Endothelial cell of umbilical vein (primary cell): ENCODE measurements around the gene GPR150. TPM values are rescaled to one million over a fixed set of nuclear protein-coding genes. Genes with fewer than 3 reads are reported as not detected.

Experiments
- BruUV-seq: library from RNA; stranded (reverse); fragments of 400-500 nt; replicated peaks from 2 replicates; lab custom pipeline; 2021; lab: Mats Ljungman, UMichigan
- CTCF ChIA-PET: fragments of 300-600, 350-600 bp; sonication (Branson Sonifier 250); formaldehyde crosslinking; loops from one replicate; lab custom pipeline; 2021; ENCODE audit warnings: antibody characterized with exemption, inconsistent platforms; lab: Charles Lee
- POLR2A ChIA-PET: fragments of 300-600, 350-600 bp; sonication (Branson Sonifier 250); formaldehyde crosslinking; loops from one replicate; lab custom pipeline; 2021; ENCODE audit warnings: antibody characterized with exemption, inconsistent platforms; lab: Charles Lee
- DNase-seq: peaks from one replicate; pipeline ENCODE4 v3.0.0-alpha.2; 2011; ENCODE audit warnings: low read depth, low spot score
- FAIRE-seq: peaks from 2 replicates; lab custom pipeline; 2011; peaks lifted over from hg19 to GRCh38; lab: Jason Lieb, UNC
- H2AFZ ChIP-seq: 2 replicates; pipeline ENCODE4 v1.6.0; 2012; ENCODE audit warnings: low read depth, low read length, control low read depth, inconsistent platforms
- H3K27ac ChIP-seq: 2 replicates; pipeline ENCODE4 v1.5.1; 2011; ENCODE audit warnings: low read depth, mild to moderate bottlenecking, control low read depth, low read length, moderate library complexity; ENCODE audit not compliant: insufficient read depth
- H3K27me3 ChIP-seq, 2 experiments: 2 replicates each; pipeline versions ENCODE4 v1.6.0 to v1.6.1; 2011; ENCODE audit warnings: low read length in 2 of 2, mixed read lengths in 1 of 2; ENCODE audit not compliant: control insufficient read depth in 2 of 2, insufficient read depth in 2 of 2
- H3K36me3 ChIP-seq, 2 experiments: 2 replicates in 1 of 2; 3 replicates in 1 of 2; pipeline ENCODE4 v1.5.1; 2011; ENCODE audit warnings: low read length in 2 of 2, mild to moderate bottlenecking in 1 of 2, moderate library complexity in 1 of 2; ENCODE audit not compliant: control insufficient read depth in 2 of 2, insufficient read depth in 2 of 2; ENCODE audit errors: extremely low read depth in 1 of 2
- H3K4me1 ChIP-seq: 3 replicates; pipeline ENCODE4 v1.5.1; 2011; ENCODE audit warnings: mild to moderate bottlenecking, low read length; ENCODE audit not compliant: control insufficient read depth, insufficient read depth; ENCODE audit errors: extremely low read depth
- H3K4me2 ChIP-seq: 2 replicates; pipeline ENCODE4 v1.6.1; 2011; ENCODE audit warnings: low read length, control low read depth, mixed read lengths; ENCODE audit not compliant: insufficient read depth
- H3K4me3 ChIP-seq, 3 experiments: fragments of 200-600 bp in 1 of 3; sonication (generic), shearing (Covaris generic) in 1 of 3; replicated peaks in 1 of 3; 2 replicates each; pipeline ENCODE4 v1.5.1; 2011 to 2016; ENCODE audit warnings: control low read depth in 3 of 3, low read length in 3 of 3, mild to moderate bottlenecking in 2 of 3, inconsistent platforms in 1 of 3, low read depth in 1 of 3, moderate library complexity in 1 of 3; ENCODE audit not compliant: insufficient read depth in 1 of 3
- H3K79me2 ChIP-seq: 2 replicates; pipeline ENCODE4 v1.6.0; 2012; ENCODE audit warnings: low read length, inconsistent platforms; ENCODE audit not compliant: control insufficient read depth, insufficient read depth
- H3K9ac ChIP-seq: replicated peaks from 2 replicates; pipeline ENCODE3; 2011; ENCODE audit warnings: low read length, control low read depth; ENCODE audit not compliant: insufficient read depth; ENCODE audit errors: extremely low read depth
- H3K9me1 ChIP-seq: replicated peaks from 3 replicates; pipeline ENCODE4 v1.6.0; 2011; ENCODE audit warnings: mild to moderate bottlenecking, low read length; ENCODE audit not compliant: control insufficient read depth, insufficient read depth; ENCODE audit errors: extremely low read depth
- H3K9me3 ChIP-seq: replicated peaks from 2 replicates; pipeline ENCODE4 v1.5.1; 2012; ENCODE audit warnings: low read length, inconsistent platforms; ENCODE audit not compliant: control insufficient read depth, insufficient read depth
- H4K20me1 ChIP-seq: replicated peaks from 2 replicates; pipeline ENCODE3; 2011; ENCODE audit warnings: mild to moderate bottlenecking, low read length; ENCODE audit not compliant: control insufficient read depth, insufficient read depth; ENCODE audit errors: extremely low read depth
- CTCF ChIP-seq, 2 donors: IDR thresholded peaks; 1 replicate in 1 of 2; 2 replicates in 1 of 2; pipeline ENCODE4 v1.5.1; 2011; ENCODE audit warnings: low read length in 2 of 2, mild to moderate bottlenecking in 2 of 2, moderate library complexity in 2 of 2, control low read depth in 1 of 2, inconsistent platforms in 1 of 2, low read depth in 1 of 2; ENCODE audit not compliant: insufficient read depth in 1 of 2; ENCODE audit errors: extremely low read depth in 1 of 2
- EZH2 ChIP-seq: IDR thresholded peaks from 2 replicates; pipeline ENCODE4 v1.6.1; 2012; ENCODE audit warnings: borderline replicate concordance, low read depth, mild to moderate bottlenecking, moderate library complexity, low read length, inconsistent platforms; ENCODE audit not compliant: severe bottlenecking
- FOS ChIP-seq: IDR thresholded peaks from 2 replicates; pipeline ENCODE4 v1.6.1; 2011; ENCODE audit warnings: mild to moderate bottlenecking, low read length, moderate library complexity, borderline replicate concordance; ENCODE audit not compliant: insufficient read depth
- GATA2 ChIP-seq: IDR thresholded peaks from 2 replicates; pipeline ENCODE4 v1.7.0; 2011; ENCODE audit warnings: low read depth, mild to moderate bottlenecking, moderate library complexity, mixed read lengths, low read length; ENCODE audit not compliant: insufficient read length, insufficient read depth
- JUN ChIP-seq: IDR thresholded peaks from 2 replicates; pipeline ENCODE4 v1.6.1; 2011; ENCODE audit warnings: borderline replicate concordance, low read depth; ENCODE audit not compliant: insufficient read length, insufficient read depth
- MAX ChIP-seq: IDR thresholded peaks from 2 replicates; pipeline ENCODE4 v1.6.1; 2011; ENCODE audit not compliant: insufficient read depth, insufficient read length
- MYC ChIP-seq: IDR thresholded peaks from one replicate; pipeline ENCODE4 v1.6.1; 2011; ENCODE audit warnings: mild to moderate bottlenecking, low read depth, low read length
- POLR2A ChIP-seq: IDR thresholded peaks from 2 replicates; pipeline ENCODE4 v1.6.1; 2012; ENCODE audit warnings: low read depth, mild to moderate bottlenecking, control low read depth, low read length
- POLR2AphosphoS5 ChIP-seq: IDR thresholded peaks from 2 replicates; pipeline ENCODE4 v1.6.1; 2012; ENCODE audit warnings: low read depth, mild to moderate bottlenecking, control low read depth, low read length, moderate library complexity; ENCODE audit not compliant: insufficient read depth
- dilution Hi-C: fragments of 300-500 bp; cut with MboI; formaldehyde crosslinking; loops from one replicate; pipeline ENCODE4 v1.15.0; 2019; ENCODE audit warnings: low sequenced_read_pairs; ENCODE audit not compliant: extremely low pct_ligation_motif_present
- intact Hi-C: fragments of 100-400 bp; cut with micrococcal nuclease; formaldehyde crosslinking; loops from one replicate; pipeline ENCODE4 v1.10.0; 2022
- polyA plus RNA-seq, 4 experiments: library from polyadenylated mRNA; depleted of rRNA in 3 of 4; stranded (reverse) in 3 of 4; unstranded in 1 of 4; fragments of >200 nt; gene quantifications; 2 replicates each; pipeline versions ENCODE4 v1.2.1 to v1.2.3, GENCODE V29; 2011 to 2012; ENCODE audit warnings: missing spikeins in 1 of 4
- total RNA-seq: library from RNA; stranded (reverse); gene quantifications from 2 replicates; pipeline ENCODE4 v1.2.3, GENCODE V29; 2021

GPR150 gene
- total and polyA plus RNA-seq, 2 donors (not counting 3 experiments of a cell fraction or from before 2014, with no cell fraction given): 0.28 to 0.31 TPM

- intact Hi-C loops (no loop called here), dilution Hi-C loops (no loop called here)
- Histone ChIP-seq H3K9me3 (no peaks in the 10 kb centered on the region), H3K27ac (no peak overlapping the region), H2AFZ (no peak overlapping the region), H3K27me3 (no peaks in the 10 kb centered on the region), H3K9ac (no peak overlapping the region), H3K4me2 (no peak overlapping the region), H3K4me3 (no peak overlapping the region), H3K9me1 (peaks cover 2% of the 10 kb centered on the region), H3K79me2 (no peaks in the 10 kb centered on the region), H3K36me3 (no peaks in the 10 kb centered on the region), H4K20me1 (no peaks in the 10 kb centered on the region), H3K4me1 (no peaks in the 10 kb centered on the region)
- POLR2A ChIA-PET: no interaction called here
- no TSS peak for BruUV-seq
- DNase-seq: no peak
- no peak for TF ChIP-seq JUN
- no peak for FAIRE-seq
- CTCF ChIA-PET: interaction anchor here (0.9 to 1.8 kb wide), 4 partner anchors 9 to 126 kb away, joined by 3 to 10 read pairs (median 5); partner anchors contain the start of gene RFESD
These were observed 35.7 kb downstream of the GPR150 start for GRCh38 chr5:95655575-95655974.

GRCh38 chr5:95660060-95660459, 40.2 kb downstream of the GPR150 start:
- DNase-seq (no peak), FAIRE-seq (no peak)
- H3K9me3 ChIP-seq: no peaks in the 10 kb centered on the region
- no peaks in the 10 kb centered on the region for H4K20me1 ChIP-seq
- no peaks in the 10 kb centered on the region for H3K27me3 ChIP-seq
- H3K9me1 ChIP-seq: peaks cover 2% of the 10 kb centered on the region
- no peak for TF ChIP-seq FOS
- no peak for TF ChIP-seq EZH2
- TF ChIP-seq MAX: no peak
- TF ChIP-seq GATA2: no peak
- no peak for TF ChIP-seq POLR2A
- TF ChIP-seq CTCF (IDR thresholded peaks at IDR 0.05; ENCODE audit: extremely low read depth in 1 of 2, insufficient read depth in 1 of 2, low read depth in 1 of 2, low read length in 2 of 2): no peak
- no peak for TF ChIP-seq JUN
- no peak for TF ChIP-seq POLR2AphosphoS5
- no peak for TF ChIP-seq MYC
- no TSS peak for BruUV-seq
- POLR2A ChIA-PET: no interaction called here
- H3K36me3 ChIP-seq: no peaks in the 10 kb centered on the region
- intact Hi-C loops (no loop called here), dilution Hi-C loops (no loop called here)
- H3K4me3 ChIP-seq: no peak overlapping the region
- H3K4me1 ChIP-seq: no peaks in the 10 kb centered on the region
- no peak overlapping the region for H3K27ac ChIP-seq
- no peaks in the 10 kb centered on the region for H3K79me2 ChIP-seq
- no peak overlapping the region for H3K9ac ChIP-seq
- H2AFZ ChIP-seq: no peak overlapping the region
- CTCF ChIA-PET: no interaction called here
- H3K4me2 ChIP-seq: no peak overlapping the region
